Stimulated activated CD4-positive, alpha-beta T cell treated with anti-CD3 and anti-CD28 coated beads, TNF-alpha, amount 100 ng/mL, for 48 hours (primary cell): Measurements from ENCODE around the gene FGFR1OP2.
"Not testable (repeated sequence)": the region's sequence is repeated elsewhere in the genome, so short reads cannot be mapped to it uniquely, and the experiment has no call there.

Experiments used
- DNase-seq, 3 donors: peaks; one replicate each; pipeline ENCODE4 v3.0.0-alpha.2; 2020; ENCODE audit warnings: low read depth in 3 of 3

Gene FGFR1OP2

DNA sequence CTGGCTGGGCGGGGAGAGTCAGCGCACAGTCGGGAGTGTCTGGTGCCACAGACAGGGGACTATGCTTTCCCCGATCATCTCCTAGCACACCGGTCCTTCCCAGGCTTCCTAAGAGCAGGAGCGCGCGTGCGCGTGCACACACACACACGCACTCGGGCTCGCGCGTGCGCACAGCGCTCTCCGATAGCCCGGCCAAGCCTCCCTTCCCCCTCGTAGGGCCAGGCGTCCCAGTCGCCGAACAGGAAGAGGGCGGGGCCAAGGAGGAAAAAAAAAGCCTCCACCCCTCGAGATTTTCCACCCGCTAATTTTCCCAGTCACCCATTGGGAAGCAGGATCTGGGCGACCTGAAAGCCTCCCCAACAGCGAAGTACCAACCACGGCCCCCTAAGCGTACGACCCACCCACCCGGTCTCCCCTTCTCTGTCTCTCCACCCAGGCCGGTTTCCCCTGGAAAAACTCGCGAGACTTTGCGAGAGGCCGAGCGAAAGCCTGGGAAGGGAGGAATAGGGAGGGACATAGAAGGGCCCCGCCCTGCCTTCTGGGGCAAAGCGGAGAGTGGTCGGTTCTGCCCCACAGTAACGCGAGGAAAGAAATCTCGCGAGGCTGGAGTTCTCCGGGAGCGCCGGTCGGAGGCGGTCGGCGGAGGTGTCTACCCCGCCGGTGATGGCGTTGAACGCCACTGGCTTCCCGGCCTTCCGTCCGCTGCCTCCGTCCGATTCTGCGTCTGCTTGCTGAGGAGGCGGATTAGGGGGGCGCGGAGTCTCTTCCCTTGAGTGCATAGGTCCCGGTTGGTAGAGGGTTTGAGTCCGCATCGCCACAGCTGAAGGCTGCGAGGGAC, at the start of gene FGFR1OP2, which contains the start of gene INTS13:
Gene FGFR1OP2 (plus strand): TSS at position 608 of the 838 bp plus-strand sequence. CDS start 15,689 bp downstream, outside the sequence.
Gene INTS13 (minus strand): TSS at position 119 of the 838 bp plus-strand sequence. CDS start 1,178 bp downstream, outside the sequence.
- peak; percentile 95 to 98 (median 96) for DNase-seq

DNA sequence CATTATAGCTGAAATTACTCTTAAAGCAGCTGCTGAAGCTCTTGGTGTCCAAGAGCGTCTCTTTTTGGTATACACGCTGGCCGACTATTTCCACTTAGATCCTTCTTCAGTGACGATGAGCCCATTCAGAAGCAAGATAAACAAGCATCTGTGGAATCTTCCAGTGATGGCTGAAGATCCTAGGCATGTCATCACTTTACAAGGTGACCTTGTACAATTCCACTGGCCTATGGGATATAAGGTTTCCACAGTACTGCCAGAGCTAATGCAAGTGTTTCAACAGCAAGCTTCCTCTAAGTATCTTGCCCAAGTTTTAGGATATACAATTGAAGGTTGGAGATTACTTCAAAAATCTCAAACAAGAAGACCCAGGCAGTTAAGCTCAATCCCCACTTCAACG, 47.5 kb upstream of the FGFR1OP2 start:
- DNase-seq = no peak

DNA sequence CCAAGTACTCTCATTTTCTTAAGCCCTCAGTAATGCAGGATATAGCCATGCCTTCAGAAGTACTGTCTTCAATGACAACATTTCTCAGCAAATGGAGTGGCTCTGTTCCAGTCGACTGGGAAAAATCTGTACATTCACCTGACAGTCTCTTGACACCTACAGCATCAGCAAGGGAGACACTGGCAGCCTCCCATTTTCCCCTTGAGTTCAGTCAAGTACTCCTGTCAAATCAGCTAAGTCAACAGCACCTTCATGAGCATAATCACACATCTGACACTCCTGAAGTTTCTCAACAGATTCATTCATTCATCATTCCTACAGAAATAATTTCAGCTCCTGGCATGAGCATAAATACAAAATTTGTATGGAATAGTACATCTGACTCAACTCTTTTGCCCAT, 46.6 kb upstream of the FGFR1OP2 start:
- no peak for DNase-seq

DNA sequence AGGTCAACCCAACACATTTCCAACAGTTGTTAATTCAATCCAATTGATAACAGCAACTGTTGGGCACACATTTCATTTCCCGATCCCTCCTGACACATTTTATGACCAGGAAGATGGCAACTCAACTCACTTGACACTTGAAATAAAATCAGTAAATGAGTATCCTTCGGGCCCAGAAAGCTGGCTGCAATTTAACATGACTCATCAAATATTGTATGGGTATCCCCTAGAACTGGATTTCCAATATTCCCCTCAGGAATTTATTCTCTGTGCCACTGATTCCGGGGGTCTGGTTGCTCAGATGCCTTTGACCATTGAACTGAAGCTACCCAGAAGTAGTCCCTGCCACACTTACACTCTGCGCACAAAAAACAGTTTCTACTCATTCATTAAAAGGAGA, 42.6 kb upstream of the FGFR1OP2 start:
- DNase-seq = no peak

DNA sequence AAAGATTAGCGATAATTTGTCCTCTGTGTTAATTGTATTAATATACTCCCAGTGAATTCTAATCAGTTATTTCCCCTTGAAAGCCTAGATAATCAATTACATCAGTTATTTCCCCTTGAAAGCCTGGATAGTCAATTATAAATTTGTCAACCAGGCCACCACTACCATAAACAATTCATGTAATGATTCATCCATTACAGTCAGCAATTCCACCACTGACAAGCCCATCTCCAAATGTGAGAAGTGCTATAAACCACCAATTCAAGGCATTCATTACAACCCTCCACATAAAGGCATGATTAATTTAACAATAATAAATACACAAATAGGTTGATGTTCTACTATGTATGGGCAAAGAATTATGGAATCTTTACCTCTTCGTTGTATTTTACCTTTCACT, 41.4 kb upstream of the FGFR1OP2 start:
- DNase-seq = no peak

DNA sequence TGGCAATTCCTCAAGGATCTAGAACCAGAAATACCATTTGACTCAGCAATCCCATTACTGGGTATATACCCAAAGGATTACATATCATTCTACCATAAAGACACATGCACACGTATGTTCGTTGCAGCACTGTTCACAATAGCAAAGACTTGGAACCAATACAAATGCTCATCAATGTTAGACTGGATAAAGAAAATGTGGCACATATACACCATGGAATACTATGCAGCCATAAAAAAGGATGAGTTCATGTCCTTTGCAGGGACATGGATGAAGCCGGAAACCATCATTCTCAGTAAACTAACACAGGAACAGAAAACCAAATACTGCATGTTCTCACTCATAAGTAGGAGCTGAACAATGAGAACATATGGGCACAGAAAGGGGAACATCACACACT, 34.9 kb upstream of the FGFR1OP2 start:
- DNase-seq = not testable (repeated sequence)

DNA sequence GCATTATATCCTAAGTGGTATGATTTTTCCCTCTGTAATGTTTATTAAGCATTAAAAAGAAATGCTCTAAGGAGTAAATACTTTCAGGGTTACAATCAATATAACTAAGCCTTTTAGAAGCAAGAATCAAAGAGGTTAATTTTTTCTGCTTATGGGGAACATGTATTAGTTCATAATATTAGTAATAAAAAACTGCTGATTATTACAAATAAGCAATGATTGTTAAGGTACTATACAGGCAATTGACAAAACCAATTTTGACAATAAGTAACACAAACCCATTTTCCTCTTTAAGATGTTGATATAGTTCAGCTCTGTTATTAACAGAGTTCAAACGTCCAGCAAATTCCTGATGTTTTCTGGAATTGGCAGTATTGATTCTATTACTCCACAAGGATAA, 32.2 kb upstream of the FGFR1OP2 start:
- no peak for DNase-seq

DNA sequence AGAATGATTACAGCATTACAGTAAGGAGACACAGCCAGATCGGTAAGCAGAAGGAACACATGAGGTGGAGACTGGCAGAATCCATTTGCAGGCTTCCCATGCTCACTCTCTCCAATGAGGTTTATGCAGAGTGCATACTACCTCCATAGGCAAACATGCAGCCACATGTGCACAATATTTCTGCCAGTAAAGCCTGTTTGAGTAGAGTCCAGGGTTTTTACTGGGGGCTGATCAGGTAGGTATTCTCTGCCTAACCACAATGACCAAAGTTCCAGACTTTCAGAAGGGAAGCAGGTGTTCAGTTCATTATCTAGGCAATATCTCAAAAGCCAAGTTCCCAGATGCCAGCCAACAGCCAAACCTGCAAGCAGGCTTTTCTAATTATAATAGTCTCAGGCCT, 31.6 kb upstream of the FGFR1OP2 start:
- DNase-seq = no peak

DNA sequence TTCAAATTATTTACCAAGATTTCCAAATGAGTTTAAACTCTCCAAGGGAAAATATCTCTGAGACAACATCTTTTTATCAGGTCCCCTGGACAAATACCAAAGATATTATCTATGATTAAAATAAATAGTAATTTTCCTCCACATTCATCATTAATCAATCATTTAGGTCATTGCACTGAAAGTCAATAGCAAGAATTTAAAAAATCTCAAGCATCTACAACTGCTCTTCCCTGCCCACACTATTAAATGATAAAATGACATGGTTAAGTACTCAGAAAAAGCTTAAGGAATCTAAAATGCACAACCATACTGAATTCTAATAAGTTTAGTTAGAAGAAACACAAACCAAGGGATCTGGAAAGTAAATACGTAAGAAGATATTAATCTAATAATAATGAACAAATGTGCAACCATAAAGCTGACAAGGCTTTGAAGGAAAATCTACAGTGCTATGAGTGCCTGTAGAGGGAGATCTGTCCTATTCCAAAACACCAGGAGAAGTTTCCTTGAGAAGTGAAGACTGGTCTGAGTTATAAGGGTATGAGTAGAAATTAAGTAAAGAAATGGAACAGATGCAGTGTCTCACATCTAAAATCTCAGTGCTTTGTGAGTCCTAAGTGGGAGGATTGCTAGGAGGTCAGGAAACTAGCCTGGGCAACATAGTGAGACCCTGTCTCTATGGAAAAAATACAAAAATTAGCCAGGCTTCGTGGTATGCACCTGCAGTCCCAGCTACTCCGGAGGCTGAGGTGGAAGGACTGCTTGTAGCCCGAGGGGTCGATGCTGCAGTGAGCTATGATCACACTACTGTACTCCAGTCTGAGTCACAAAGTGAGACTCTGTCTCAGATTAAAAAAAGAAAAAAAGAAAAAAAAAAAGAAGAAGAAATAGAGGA, 19.7 kb upstream of the FGFR1OP2 start:
- DNase-seq = no peak

DNA sequence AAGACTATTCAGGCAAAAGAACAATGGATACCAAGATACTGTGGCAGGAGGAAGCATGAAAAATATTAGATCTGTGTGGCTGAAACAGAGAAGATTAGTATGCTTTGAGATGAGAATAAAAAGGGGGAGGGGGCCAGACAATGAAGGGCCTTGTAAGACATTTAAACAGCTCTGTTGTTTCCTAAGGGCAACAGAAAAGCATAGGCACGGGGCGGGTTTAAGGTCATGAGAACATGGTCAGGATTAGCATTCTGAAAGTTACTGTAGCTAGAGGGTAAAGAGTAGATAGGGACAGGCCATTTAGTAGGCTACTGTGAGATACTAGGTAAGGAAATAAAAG, 19.1 kb upstream of the FGFR1OP2 start:
- no peak for DNase-seq

DNA sequence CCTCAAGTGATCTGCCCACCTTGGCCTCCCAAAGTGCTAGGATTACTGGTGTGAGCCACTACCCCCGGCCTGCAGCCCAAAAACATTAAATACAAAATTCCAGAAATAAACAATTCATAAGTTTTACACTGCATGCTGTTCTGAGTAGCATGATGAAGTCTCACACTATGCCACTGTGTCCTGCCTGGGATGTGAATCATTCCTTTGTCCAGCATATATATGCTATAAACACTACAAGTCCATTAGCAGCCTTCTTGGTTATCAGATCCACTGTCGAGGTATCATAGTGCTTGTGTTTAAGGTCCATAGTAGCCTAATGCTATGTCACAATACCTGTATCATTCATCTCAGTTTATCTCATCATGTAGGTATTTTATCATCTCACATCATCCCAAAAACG, 16.4 kb upstream of the FGFR1OP2 start:
- no peak for DNase-seq

DNA sequence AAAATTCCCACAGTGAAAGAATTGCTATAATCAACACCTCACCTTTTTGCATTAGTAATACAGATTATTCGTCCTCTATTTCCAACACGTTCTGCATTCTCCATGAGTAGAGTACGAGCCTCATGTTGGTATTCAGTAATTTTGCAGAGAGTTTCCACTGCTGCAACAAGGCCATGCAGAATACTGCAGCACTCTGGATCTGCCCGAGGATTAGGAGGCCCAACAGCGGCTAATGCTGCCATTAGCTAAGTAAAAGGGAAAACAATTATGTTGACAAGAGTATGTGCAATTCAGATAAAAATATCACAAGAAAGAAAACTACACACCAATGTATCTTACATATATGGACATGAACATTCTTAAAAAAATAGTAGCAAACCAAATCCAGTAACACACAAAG, 9.6 kb upstream of the FGFR1OP2 start:
- no peak for DNase-seq

DNA sequence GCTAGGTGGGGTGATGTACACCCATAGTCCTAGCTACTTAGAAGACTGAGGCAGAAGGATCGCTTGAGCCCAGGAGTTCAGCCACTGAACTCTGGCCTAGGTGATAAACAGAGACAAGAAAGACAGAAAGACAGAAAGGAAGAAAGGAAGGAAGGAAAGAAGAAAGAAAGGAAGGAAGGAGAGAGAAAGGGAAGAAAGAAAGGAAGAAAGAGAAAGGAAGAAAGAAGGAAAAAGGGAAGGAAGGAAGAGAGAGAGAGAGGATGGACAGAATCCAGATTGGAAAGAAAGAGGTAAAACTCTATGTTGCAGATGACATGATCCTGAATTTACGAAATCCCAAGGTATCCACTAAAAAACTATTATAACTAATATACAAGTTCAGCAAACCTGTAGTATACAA, 8.7 kb upstream of the FGFR1OP2 start:
- no peak for DNase-seq

DNA sequence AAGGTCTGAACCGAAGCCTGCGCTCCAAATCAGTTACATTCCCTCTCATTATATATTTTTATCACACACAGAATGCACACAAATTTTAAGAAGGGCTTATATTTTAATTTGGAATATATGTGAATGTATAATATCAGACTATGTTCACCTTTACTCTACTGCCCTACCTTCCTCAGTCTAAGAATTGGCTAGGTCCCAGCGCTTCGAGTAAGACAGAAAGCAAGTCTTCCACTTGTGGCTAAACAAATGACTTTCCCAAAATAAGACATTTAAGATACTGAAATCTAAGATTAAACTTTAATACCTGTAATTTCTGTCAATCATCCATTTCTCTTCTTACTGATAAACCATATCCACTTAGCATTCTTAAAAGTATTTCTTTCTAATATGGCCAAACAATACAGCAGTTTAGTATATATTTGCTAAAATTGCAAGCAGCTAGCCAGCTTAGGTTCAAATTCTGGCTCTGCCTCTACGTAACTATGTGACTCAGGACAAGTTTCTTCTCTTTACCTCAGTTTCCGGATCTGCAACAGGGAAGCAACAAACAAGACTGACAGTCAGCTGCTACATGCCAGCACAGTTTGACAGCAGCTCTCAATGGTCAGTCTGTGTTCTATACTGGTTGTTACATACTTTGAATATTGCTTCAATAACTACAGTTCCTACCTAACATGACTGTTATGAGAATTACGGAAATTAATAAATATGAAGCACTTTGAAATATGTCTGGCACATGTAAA, 2.5 kb upstream of the FGFR1OP2 start:
- DNase-seq = no peak

DNA sequence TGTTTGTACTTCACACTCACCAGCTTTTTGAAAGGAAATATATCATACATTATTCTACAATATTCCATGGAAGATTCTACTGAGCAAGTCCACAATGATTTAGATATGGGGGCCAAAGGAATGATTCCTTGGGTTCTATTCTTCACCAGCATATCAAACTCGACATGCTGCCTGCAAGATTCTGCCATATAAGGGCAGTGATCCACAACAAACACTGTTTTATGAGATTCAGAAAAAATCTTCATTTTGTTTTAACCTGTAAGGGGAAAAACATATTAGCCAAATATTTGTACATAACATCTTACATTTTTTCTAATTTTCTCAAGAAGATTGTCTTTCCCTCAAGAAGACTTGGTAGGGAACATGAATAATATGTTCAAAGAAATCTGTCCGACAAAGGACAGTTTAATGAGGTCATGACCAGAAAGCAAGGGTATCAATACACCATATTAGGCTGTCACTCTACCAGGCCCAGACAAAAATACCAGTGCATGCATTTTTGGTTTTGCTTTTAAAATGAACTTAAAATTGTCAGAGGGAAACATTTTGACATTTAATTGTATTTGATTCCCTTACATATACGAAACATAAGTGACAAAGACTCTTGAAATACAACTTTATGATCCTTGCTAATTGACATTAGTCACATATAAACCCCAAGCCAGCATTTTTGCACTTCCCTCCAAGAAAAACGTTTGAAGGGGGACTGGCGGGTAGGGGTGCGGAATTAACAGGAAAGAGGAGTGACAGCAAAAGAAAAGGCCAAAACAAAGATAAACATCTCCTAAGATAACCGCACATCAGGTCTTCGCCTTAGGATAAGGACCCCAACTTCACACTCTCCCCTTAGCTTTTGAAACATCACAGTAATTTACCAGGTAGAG, 1.5 kb upstream of the FGFR1OP2 start:
- no peak for DNase-seq

DNA sequence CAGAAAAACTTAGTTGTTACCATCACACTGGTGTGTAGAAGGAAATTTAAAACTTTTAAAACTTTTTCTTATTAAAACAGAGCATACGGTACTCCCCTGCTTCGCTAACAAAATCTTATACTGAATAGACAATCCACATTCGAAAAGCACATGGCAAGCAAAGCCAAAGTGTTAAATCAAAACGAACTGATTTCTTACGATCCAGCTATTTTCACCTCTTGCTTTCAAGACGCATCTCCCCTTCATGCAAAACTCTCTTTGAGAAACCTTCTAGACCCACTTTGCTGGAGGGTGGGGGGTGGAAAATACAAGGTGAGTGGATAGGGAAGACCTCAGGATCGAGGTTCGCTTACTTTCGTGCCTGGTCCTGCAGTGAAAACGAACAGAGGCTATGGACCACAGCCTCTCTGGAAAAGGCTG, 817 bp upstream of the FGFR1OP2 start:
- no peak for DNase-seq

DNA sequence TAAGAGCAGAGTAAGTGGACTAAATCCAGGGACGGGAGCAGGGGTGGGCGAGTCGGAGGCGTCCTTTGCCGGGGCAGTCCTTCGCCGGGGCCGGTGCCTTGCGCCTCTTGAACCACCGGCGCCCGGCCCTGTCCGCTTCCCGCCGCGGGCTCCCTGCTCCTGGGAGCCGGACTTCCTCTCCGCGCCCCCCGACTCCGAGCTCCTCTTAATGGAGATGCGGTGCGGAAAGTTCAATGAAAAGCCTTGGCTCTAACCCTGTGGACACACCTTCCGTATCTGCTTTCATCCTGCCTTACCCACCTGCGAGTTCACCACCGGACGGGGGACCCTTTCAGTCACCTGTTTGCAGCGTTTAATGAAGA, 412 bp downstream of the FGFR1OP2 start:
- no peak for DNase-seq

DNA sequence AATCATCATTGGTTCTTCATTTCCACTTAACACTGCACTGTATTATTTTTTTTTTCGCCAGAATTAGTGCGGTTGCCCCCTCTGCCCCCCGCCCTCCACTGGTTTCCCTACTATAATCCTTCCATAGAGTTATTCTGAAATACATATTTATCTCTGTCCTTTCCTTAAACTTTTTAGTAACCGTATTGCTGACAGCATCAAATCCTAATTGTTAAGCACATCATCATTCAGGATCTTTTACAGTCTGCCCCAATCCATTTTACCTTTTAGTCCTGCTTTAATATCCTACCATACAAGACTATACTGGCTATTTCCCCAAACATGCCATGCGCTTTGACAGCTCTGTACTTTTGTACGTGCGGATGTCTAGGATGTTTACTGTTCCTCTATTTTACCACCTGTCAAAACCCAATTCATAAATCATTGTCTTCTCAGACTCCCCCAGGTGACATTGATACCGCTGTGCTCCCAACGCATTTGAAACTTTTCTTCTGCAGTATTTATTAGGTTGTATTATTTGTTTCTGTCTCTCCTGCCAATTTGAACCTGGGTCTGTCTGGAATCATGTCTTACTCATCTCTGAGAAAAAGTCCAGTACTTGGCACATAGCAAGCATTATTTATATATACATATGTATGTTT, 1.0 kb downstream of the FGFR1OP2 start:
- DNase-seq = no peak

DNA sequence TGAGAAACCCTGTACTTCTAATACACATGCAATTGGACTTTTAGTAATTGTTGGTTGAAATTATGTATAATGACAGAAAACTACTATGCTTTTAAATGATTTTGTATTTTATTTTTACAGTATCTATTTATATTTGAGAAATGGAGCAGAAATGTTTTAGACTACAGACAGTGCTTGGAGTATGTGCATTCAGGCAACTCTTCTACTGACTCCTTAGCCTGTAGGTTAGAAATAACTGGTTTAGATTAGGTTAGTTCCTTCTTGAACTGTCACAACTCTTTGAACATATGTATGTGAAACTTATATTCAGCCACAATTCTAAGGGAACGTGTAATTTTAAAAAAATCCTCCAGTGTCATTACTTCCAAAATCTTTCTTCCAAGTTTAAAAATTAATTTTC, 1.7 kb downstream of the FGFR1OP2 start:
- no peak for DNase-seq

DNA sequence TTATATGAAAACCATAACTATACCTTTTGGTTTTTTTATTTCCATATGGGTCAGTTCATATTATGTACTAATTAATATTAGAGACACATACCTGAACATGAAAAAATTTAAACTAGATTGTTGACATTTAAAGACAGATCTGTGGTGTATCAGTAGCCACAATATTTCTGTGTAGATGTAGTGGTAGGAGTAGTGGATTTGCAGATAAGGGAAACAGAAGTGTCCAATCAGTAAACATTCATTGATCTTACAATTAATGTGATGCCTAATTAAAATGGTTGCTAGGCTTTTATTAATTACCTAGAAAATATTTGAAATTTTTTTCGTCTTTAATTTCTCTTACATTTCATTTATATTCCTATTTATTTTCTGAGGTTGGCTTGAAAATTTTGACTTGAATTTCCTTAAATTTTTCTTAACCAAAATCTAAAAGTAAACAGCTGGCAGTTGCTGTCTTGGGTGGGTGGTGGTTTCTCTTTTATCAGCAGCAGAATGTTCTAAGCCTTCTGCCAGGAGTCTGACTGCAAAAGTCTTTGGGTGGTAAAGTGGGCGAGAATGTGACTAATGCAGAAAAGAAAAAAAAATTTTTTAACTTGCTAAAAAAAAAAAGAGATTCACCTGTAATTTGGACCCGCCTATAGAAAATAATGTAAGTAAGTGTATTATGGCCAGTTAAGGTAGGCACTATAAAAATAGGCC, 2.4 kb downstream of the FGFR1OP2 start:
- no peak for DNase-seq
